Liver (tissue), 3 donors: ENCODE measurements around the gene RNF144A.

Source experiments
- FOXA1 ChIP-seq: IDR thresholded peaks from 2 replicates; pipeline ENCODE4 v1.6.1; 2016; ENCODE audit warnings: antibody characterized with exemption
- HNF4G ChIP-seq: IDR thresholded peaks from 2 replicates; pipeline ENCODE4 v1.6.1; 2016; ENCODE audit warnings: antibody characterized with exemption
- RAD21 ChIP-seq, 2 donors: IDR thresholded peaks; 2 replicates each; pipeline ENCODE4 v1.6.1; 2016; ENCODE audit warnings: antibody characterized with exemption in 2 of 2, mild to moderate bottlenecking in 2 of 2
- SP1 ChIP-seq: IDR thresholded peaks from 2 replicates; pipeline ENCODE4 v1.6.1; 2018; ENCODE audit warnings: antibody characterized with exemption, mild to moderate bottlenecking
- TAF1 ChIP-seq: conservative IDR thresholded peaks from 2 replicates; pipeline ENCODE4 v1.6.1; 2016; ENCODE audit warnings: antibody characterized with exemption, mild to moderate bottlenecking
- TF ChIP-seq, protein P1 (sequence below): fragments of 150-350 bp; IDR thresholded peaks from 2 replicates; pipeline ENCODE4 v1.5.1; 2017; ENCODE audit warnings: improper control_type of control experiment, low read depth, low read length; ENCODE audit not compliant: missing input control
- TF ChIP-seq, protein P2 (sequence below): IDR thresholded peaks from 2 replicates; pipeline ENCODE4 v1.6.1; 2016; ENCODE audit warnings: antibody characterized with exemption, mild to moderate bottlenecking
- TF ChIP-seq, protein P3 (sequence below): IDR thresholded peaks from 2 replicates; pipeline ENCODE4 v1.6.1; 2016; ENCODE audit warnings: antibody characterized with exemption
- donor health status: healthy.
- donor health status: healthy.

DNA sequence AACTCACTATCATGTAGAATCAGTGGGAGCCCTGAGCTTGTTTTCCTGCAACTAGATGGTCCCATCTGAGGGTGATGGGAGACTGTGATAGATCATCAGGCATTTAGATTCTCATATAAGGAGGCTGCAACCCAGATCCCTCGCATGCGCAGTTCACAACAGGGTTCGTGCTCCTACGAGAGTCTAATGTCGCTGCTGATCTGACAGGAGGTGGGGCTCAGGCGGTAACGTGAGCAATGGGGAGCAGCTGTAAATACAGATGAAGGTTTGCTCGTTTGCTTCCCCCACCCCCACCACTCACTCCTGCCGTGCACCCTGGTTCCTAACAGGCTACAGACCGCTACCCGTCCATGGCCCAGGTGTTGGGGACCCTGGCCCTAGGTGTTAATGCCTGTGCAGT is 113.6 kb downstream of the RNF144A start:
- TF ChIP-seq TAF1 (no peak), FOXA1 (no peak), HNF4G (no peak), RAD21 (IDR thresholded peaks at IDR 0.05) (no peak), SP1 (no peak)
- TF ChIP-seq, protein P1, sequence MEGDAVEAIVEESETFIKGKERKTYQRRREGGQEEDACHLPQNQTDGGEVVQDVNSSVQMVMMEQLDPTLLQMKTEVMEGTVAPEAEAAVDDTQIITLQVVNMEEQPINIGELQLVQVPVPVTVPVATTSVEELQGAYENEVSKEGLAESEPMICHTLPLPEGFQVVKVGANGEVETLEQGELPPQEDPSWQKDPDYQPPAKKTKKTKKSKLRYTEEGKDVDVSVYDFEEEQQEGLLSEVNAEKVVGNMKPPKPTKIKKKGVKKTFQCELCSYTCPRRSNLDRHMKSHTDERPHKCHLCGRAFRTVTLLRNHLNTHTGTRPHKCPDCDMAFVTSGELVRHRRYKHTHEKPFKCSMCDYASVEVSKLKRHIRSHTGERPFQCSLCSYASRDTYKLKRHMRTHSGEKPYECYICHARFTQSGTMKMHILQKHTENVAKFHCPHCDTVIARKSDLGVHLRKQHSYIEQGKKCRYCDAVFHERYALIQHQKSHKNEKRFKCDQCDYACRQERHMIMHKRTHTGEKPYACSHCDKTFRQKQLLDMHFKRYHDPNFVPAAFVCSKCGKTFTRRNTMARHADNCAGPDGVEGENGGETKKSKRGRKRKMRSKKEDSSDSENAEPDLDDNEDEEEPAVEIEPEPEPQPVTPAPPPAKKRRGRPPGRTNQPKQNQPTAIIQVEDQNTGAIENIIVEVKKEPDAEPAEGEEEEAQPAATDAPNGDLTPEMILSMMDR, result no peak
- TF ChIP-seq, protein P2, sequence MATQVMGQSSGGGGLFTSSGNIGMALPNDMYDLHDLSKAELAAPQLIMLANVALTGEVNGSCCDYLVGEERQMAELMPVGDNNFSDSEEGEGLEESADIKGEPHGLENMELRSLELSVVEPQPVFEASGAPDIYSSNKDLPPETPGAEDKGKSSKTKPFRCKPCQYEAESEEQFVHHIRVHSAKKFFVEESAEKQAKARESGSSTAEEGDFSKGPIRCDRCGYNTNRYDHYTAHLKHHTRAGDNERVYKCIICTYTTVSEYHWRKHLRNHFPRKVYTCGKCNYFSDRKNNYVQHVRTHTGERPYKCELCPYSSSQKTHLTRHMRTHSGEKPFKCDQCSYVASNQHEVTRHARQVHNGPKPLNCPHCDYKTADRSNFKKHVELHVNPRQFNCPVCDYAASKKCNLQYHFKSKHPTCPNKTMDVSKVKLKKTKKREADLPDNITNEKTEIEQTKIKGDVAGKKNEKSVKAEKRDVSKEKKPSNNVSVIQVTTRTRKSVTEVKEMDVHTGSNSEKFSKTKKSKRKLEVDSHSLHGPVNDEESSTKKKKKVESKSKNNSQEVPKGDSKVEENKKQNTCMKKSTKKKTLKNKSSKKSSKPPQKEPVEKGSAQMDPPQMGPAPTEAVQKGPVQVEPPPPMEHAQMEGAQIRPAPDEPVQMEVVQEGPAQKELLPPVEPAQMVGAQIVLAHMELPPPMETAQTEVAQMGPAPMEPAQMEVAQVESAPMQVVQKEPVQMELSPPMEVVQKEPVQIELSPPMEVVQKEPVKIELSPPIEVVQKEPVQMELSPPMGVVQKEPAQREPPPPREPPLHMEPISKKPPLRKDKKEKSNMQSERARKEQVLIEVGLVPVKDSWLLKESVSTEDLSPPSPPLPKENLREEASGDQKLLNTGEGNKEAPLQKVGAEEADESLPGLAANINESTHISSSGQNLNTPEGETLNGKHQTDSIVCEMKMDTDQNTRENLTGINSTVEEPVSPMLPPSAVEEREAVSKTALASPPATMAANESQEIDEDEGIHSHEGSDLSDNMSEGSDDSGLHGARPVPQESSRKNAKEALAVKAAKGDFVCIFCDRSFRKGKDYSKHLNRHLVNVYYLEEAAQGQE, result no peak
- TF ChIP-seq, protein P3, sequence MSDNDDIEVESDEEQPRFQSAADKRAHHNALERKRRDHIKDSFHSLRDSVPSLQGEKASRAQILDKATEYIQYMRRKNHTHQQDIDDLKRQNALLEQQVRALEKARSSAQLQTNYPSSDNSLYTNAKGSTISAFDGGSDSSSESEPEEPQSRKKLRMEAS, result no peak
